Left ventricle myocardium superior (tissue), 1 donor: ENCODE results near the gene DPH2. TPM values are rescaled to one million over a fixed set of nuclear protein-coding genes. Genes with fewer than 3 reads are reported as not detected.

ENCODE experiments used
- ATAC-seq: fragments of 200-7000 bp; cut with Tn5 transposase; one replicate; pipeline ENCODE4 v1.9.1; 2020; ENCODE audit warnings: mild to moderate bottlenecking, moderate library complexity
- DNase-seq: peaks from one replicate; pipeline ENCODE4 v3.0.0-alpha.2; 2020
- intact Hi-C: fragments of 100-400 bp; cut with micrococcal nuclease; formaldehyde crosslinking; loops from one replicate; pipeline ENCODE4 v1.11.0; 2022
- long read RNA-seq: library from polyadenylated mRNA; unstranded; transcript quantifications from one replicate; pipeline ENCODE4 v2.0.0, GENCODE V29; 2021
- total RNA-seq: library from RNA; stranded (reverse); fragmentation: NEBNext Ultra II Directional; extraction: Animal tissue kit (Norgen Biotek cat#: 25700); gene quantifications from one replicate; pipeline ENCODE4 v1.2.1, GENCODE V29; 2021
- donor health status: DM: no; HTN: yes; CAD: no; lungs with severe emphysema.

DPH2 gene
- total RNA-seq: 13.3 TPM
- long read RNA-seq, transcript DPH2-201 (6 exons, 2,472 nt): major isoform, 11 of 26 reads
- long read RNA-seq, partial matches to known transcripts: 2 of 26 reads
- long read RNA-seq, other reads (novel, unspliced or antisense): 8 of 26 reads

GRCh38 chr1:43969746-43970466, at the start of gene DPH2:
Gene DPH2, plus strand, starts transcription at chr1:43970010. Its CDS starts 166 bp downstream, at chr1:43970176.
- ATAC-seq (peak; percentile 88), DNase-seq (peak; percentile 97)
- intact Hi-C loops: no loop called here

GRCh38 chr1:43921022-43921421, 48.8 kb upstream of the DPH2 start:
- ATAC-seq (no peak), DNase-seq (no peak)
- intact Hi-C loops: no loop called here

- ATAC-seq (no peak), DNase-seq (no peak)
- intact Hi-C loops: no loop called here
Measured at GRCh38 chr1:43924516-43924915, 45.3 kb upstream of the DPH2 start.

- DNase-seq: no peak
- ATAC-seq: no peak
- intact Hi-C loops: no loop called here
Measured at GRCh38 chr1:43925846-43926245, 44.0 kb upstream of the DPH2 start.

- intact Hi-C loops: no loop called here
- no peak for ATAC-seq
- DNase-seq: no peak
Measured at GRCh38 chr1:43930168-43930948, 39.5 kb upstream of the DPH2 start.

GRCh38 chr1:43930949-43931275, 38.9 kb upstream of the DPH2 start:
- ATAC-seq: no peak
- no peak for DNase-seq
- intact Hi-C loops: no loop called here

- ATAC-seq: no peak
- intact Hi-C loops: no loop called here
Measured at GRCh38 chr1:43931711-43932660, 37.8 kb upstream of the DPH2 start.

GRCh38 chr1:43932786-43933385, 36.9 kb upstream of the DPH2 start:
- ATAC-seq (no peak), DNase-seq (no peak)
- intact Hi-C loops: no loop called here

More at GRCh38 chr1:43931711-43932660, 37.8 kb upstream of the DPH2 start:
- no peak for DNase-seq

GRCh38 chr1:43933386-43934100, 36.3 kb upstream of the DPH2 start, which contains the start of gene ARTN:
Gene ARTN, plus strand, starts transcription at chr1:43933801. Its CDS starts 1,856 bp downstream, at chr1:43935657.
- DNase-seq (no peak), ATAC-seq (peak; percentile 12)
- intact Hi-C loops: no loop called here

- ATAC-seq (peak; percentile 56), DNase-seq (peak; percentile 74)
- intact Hi-C loops: no loop called here
Measured at GRCh38 chr1:43934101-43934985, 35.5 kb upstream of the DPH2 start.

- no peak for ATAC-seq
- no peak for DNase-seq
- intact Hi-C loops: loop anchor here (5.0 kb wide), 1 partner anchor 173 kb away; no protein-coding TSS in a partner anchor
Measured at GRCh38 chr1:43934986-43935324, 34.9 kb upstream of the DPH2 start.

- no peak for DNase-seq
- intact Hi-C loops: loop anchor here (5.0 kb wide), 1 partner anchor 174 kb away; no protein-coding TSS in a partner anchor
- no peak for ATAC-seq
Measured at GRCh38 chr1:43935711-43936427, 33.9 kb upstream of the DPH2 start.

- ATAC-seq (peak; percentile 47), DNase-seq (peak; percentile 66)
- intact Hi-C loops: loop anchor here (5.0 kb wide), 1 partner anchor 174 kb away; no protein-coding TSS in a partner anchor
Measured at GRCh38 chr1:43936431-43937151, 33.2 kb upstream of the DPH2 start.

GRCh38 chr1:43937179-43937865, 32.5 kb upstream of the DPH2 start:
- intact Hi-C loops: loop anchor here (5.0 kb wide), 1 partner anchor 175 kb away; no protein-coding TSS in a partner anchor
- DNase-seq: no peak
- ATAC-seq: no peak

GRCh38 chr1:43938383-43938782, 31.4 kb upstream of the DPH2 start:
- DNase-seq: no peak
- intact Hi-C loops: loop anchor here (5.0 kb wide), 1 partner anchor 176 kb away; no protein-coding TSS in a partner anchor

More at GRCh38 chr1:43938383-43938782, 31.4 kb upstream of the DPH2 start:
- ATAC-seq: no peak
